Measurements from ENCODE around the gene CCDC68. TPM values are rescaled to one million over a fixed set of nuclear protein-coding genes. Genes with fewer than 3 reads are reported as not detected.

CCDC68 gene
- total and polyA plus RNA-seq, 2 of the 4 experiments (the other 2 are of a cell fraction), result 0.46 to 0.54 TPM

DNA sequence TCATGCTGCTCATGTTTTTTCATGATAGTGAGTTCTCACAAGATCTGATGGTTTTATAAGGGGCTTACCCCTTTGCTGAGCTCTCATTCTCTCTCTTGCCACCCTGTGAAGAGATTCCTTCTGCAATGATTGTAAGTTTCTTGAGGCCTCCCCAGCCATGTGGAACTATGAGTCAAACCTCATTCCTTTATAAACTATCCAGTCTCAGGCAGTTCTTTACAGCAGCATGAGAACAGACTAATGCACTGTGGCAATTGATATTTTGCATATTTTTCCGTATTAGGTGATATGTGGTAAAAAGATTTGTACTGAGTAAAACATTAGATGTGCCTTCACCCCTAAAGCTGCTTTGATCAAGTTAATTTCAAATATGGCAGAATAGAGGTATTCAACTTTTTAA is 82.2 kb downstream of the CCDC68 start:
- Histone ChIP-seq H3K18ac (ENCODE audit: low read depth, low read length) (no peak overlapping the region), H2BK120ac (ENCODE audit: low read depth, low read length) (no peak overlapping the region), H2AFZ (replicated peaks; ENCODE audit: low read length, poor library complexity) (no peak overlapping the region), H3K23ac (ENCODE audit: low read depth, low read length) (no peak overlapping the region), H4K8ac (ENCODE audit: low read depth in 2 of 2, low read length in 2 of 2) (no peak overlapping the region), H3K4me3 (ENCODE audit: insufficient read depth, low read depth, low read length) (no peak overlapping the region), H3K36me3 (ENCODE audit: control insufficient read depth, insufficient read depth, low read length) (no peaks in the 10 kb centered on the region), H2BK20ac (ENCODE audit: low read depth, low read length) (no peak overlapping the region), H2BK5ac (ENCODE audit: low read depth, low read length, poor library complexity, severe bottlenecking) (no peak overlapping the region), H2BK15ac (ENCODE audit: low read depth, low read length) (no peak overlapping the region), H3K79me1 (ENCODE audit: low read depth in 1 of 2, low read length in 2 of 2) (no peaks in the 10 kb centered on the region), H2AK9ac (replicated peaks; ENCODE audit: low read depth, low read length, poor library complexity) (no peak overlapping the region), H3K27me3 (ENCODE audit: control insufficient read depth, insufficient read depth, low read length) (no peaks in the 10 kb centered on the region), H3K14ac (replicated peaks; ENCODE audit: low read depth, low read length) (no peak overlapping the region), H3K9ac (ENCODE audit: low read depth, low read length) (no peak overlapping the region), H3K56ac (ENCODE audit: extremely low read depth, insufficient read depth, low read length) (no peak overlapping the region), H4K91ac (ENCODE audit: insufficient read depth, low read depth, low read length) (no peak overlapping the region), H3K9me1 (ENCODE audit: insufficient read depth, low read length) (no peaks in the 10 kb centered on the region), H3K27ac (ENCODE audit: insufficient read depth, low read length) (no peak overlapping the region), H3K4me1 (ENCODE audit: control insufficient read depth, insufficient read depth, low read length) (peaks cover 2% of the 10 kb centered on the region; the same call in 1 of the 2 replicates), H4K5ac (ENCODE audit: low read depth, low read length) (no peak overlapping the region), H3K9me3 (ENCODE audit: control insufficient read depth, insufficient read depth, low read length) (no peaks in the 10 kb centered on the region), H4K20me1 (ENCODE audit: insufficient read depth, low read length) (no peaks in the 10 kb centered on the region), H3K4me2 (ENCODE audit: low read depth, low read length) (no peak overlapping the region), H3K4ac (ENCODE audit: low read depth, low read length) (no peak overlapping the region), H2AK5ac (ENCODE audit: low read depth, low read length) (no peak overlapping the region)
- in situ Hi-C loops (cut with MboI; ENCODE audit: low sequenced_read_pairs) (no loop called here), dilution Hi-C loops (cut with HindIII; ENCODE audit: low sequenced_read_pairs, unreplicated experiment) (no loop called here), intact Hi-C loops (cut with micrococcal nuclease) (no loop called here)
- DNase-seq (peak; percentile 29), ATAC-seq (ENCODE audit: low read depth) (peak; percentile 77)
- POLR2A ChIA-PET (ENCODE audit: unreplicated experiment), result no interaction called here
- no TSS peak for BruUV-seq (replicated peaks)
- no CpG with 5 or more reads among the region's 1 CpG for WGBS, 2 experiments (ENCODE audit: extremely low coverage in 2 of 2, insufficient read length in 1 of 2)
- TF ChIP-seq BHLHE40 (IDR thresholded peaks at IDR 0.05; ENCODE audit: low read depth, low read length), result no peak
- TF ChIP-seq MAFK (IDR thresholded peaks at IDR 0.05; ENCODE audit: low read depth, low read length), result no peak
- TF ChIP-seq, protein P1, sequence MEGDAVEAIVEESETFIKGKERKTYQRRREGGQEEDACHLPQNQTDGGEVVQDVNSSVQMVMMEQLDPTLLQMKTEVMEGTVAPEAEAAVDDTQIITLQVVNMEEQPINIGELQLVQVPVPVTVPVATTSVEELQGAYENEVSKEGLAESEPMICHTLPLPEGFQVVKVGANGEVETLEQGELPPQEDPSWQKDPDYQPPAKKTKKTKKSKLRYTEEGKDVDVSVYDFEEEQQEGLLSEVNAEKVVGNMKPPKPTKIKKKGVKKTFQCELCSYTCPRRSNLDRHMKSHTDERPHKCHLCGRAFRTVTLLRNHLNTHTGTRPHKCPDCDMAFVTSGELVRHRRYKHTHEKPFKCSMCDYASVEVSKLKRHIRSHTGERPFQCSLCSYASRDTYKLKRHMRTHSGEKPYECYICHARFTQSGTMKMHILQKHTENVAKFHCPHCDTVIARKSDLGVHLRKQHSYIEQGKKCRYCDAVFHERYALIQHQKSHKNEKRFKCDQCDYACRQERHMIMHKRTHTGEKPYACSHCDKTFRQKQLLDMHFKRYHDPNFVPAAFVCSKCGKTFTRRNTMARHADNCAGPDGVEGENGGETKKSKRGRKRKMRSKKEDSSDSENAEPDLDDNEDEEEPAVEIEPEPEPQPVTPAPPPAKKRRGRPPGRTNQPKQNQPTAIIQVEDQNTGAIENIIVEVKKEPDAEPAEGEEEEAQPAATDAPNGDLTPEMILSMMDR (conservative IDR thresholded peaks at IDR 0.05; ENCODE audit: low read depth, low read length), result no peak
- TF ChIP-seq MAZ (IDR thresholded peaks at IDR 0.05; ENCODE audit: borderline replicate concordance, low read depth, low read length), result no peak
- TF ChIP-seq FOS (IDR thresholded peaks at IDR 0.05; ENCODE audit: low read depth, low read length), result no peak
- no peak for TF ChIP-seq SMC3 (IDR thresholded peaks at IDR 0.05; ENCODE audit: low read depth, low read length)
- TF ChIP-seq RFX5 (IDR thresholded peaks at IDR 0.05; ENCODE audit: low read depth, low read length), result no peak
- no peak for TF ChIP-seq NFE2L2 (IDR thresholded peaks at IDR 0.05; ENCODE audit: low read depth, low read length)
- no peak for TF ChIP-seq RAD21 (IDR thresholded peaks at IDR 0.05; ENCODE audit: low read length)
- TF ChIP-seq RCOR1 (IDR thresholded peaks at IDR 0.05; ENCODE audit: insufficient replicate concordance, low read length), result no peak
- TF ChIP-seq CEBPB (IDR thresholded peaks at IDR 0.05; ENCODE audit: low read depth, low read length), result no peak
- TF ChIP-seq MXI1 (IDR thresholded peaks at IDR 0.05; ENCODE audit: borderline replicate concordance, low read depth, low read length), result no peak
- CTCF ChIA-PET, result no interaction called here

Data from IMR-90 (cell line).